Liver (tissue), 3 donors: ENCODE results near the gene IL1RAPL1.

ENCODE experiments used
- FOXA2 ChIP-seq: IDR thresholded peaks from 2 replicates; pipeline ENCODE4 v1.6.1; 2016; ENCODE audit warnings: antibody characterized with exemption
- GABPA ChIP-seq, 2 donors: IDR thresholded peaks in 1 of 2; conservative IDR thresholded peaks in 1 of 2; 2 replicates each; pipeline ENCODE4 v1.6.1; 2016; ENCODE audit warnings: antibody characterized with exemption in 2 of 2, mild to moderate bottlenecking in 1 of 2, moderate library complexity in 1 of 2
- SP1 ChIP-seq: IDR thresholded peaks from 2 replicates; pipeline ENCODE4 v1.6.1; 2018; ENCODE audit warnings: antibody characterized with exemption, mild to moderate bottlenecking
- TF ChIP-seq, protein P1 (sequence below): fragments of 150-350 bp; IDR thresholded peaks from 2 replicates; pipeline ENCODE4 v1.5.1; 2017; ENCODE audit warnings: improper control_type of control experiment, low read depth, low read length; ENCODE audit not compliant: missing input control
- TF ChIP-seq, protein P2 (sequence below): IDR thresholded peaks from 2 replicates; pipeline ENCODE4 v1.6.1; 2016; ENCODE audit warnings: antibody characterized with exemption
- TF ChIP-seq, protein P3 (sequence below): IDR thresholded peaks from 2 replicates; pipeline ENCODE4 v1.6.1; 2016; ENCODE audit warnings: antibody characterized with exemption
- TF ChIP-seq, protein P4 (sequence below): IDR thresholded peaks from 2 replicates; pipeline ENCODE4 v1.6.1; 2016; ENCODE audit warnings: antibody characterized with exemption, mild to moderate bottlenecking
- donor health status: healthy.
- donor health status: healthy.

DNA sequence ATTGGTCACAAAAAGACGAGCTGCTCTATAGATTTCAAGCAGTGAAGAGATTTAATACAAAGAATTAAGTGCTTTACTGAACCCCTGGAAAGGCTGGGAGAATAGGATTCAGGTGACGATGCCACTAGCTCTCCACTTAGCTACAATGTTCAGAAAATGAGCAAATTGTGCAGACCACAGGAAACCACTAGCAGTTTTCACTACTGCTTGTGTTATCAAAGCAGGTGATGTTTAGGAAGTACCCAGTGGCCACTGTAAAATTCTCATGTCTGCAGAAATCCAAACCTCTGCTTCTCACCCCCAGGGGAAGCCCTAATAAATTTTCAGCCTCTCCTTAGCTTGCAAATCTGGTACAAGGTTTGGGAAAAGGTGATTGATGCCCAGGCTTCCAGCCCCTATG is 165.1 kb downstream of the IL1RAPL1 start:
- TF ChIP-seq, protein P1, sequence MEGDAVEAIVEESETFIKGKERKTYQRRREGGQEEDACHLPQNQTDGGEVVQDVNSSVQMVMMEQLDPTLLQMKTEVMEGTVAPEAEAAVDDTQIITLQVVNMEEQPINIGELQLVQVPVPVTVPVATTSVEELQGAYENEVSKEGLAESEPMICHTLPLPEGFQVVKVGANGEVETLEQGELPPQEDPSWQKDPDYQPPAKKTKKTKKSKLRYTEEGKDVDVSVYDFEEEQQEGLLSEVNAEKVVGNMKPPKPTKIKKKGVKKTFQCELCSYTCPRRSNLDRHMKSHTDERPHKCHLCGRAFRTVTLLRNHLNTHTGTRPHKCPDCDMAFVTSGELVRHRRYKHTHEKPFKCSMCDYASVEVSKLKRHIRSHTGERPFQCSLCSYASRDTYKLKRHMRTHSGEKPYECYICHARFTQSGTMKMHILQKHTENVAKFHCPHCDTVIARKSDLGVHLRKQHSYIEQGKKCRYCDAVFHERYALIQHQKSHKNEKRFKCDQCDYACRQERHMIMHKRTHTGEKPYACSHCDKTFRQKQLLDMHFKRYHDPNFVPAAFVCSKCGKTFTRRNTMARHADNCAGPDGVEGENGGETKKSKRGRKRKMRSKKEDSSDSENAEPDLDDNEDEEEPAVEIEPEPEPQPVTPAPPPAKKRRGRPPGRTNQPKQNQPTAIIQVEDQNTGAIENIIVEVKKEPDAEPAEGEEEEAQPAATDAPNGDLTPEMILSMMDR = no peak
- TF ChIP-seq, protein P2, sequence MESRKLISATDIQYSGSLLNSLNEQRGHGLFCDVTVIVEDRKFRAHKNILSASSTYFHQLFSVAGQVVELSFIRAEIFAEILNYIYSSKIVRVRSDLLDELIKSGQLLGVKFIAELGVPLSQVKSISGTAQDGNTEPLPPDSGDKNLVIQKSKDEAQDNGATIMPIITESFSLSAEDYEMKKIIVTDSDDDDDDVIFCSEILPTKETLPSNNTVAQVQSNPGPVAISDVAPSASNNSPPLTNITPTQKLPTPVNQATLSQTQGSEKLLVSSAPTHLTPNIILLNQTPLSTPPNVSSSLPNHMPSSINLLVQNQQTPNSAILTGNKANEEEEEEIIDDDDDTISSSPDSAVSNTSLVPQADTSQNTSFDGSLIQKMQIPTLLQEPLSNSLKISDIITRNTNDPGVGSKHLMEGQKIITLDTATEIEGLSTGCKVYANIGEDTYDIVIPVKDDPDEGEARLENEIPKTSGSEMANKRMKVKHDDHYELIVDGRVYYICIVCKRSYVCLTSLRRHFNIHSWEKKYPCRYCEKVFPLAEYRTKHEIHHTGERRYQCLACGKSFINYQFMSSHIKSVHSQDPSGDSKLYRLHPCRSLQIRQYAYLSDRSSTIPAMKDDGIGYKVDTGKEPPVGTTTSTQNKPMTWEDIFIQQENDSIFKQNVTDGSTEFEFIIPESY = no peak
- TF ChIP-seq, protein P3, sequence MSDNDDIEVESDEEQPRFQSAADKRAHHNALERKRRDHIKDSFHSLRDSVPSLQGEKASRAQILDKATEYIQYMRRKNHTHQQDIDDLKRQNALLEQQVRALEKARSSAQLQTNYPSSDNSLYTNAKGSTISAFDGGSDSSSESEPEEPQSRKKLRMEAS = no peak
- no peak for TF ChIP-seq FOXA2
- no peak for TF ChIP-seq GABPA (IDR thresholded peaks at IDR 0.05 in 1 of 2, conservative IDR thresholded peaks at IDR 0.05 in 1 of 2)
- TF ChIP-seq, protein P4, sequence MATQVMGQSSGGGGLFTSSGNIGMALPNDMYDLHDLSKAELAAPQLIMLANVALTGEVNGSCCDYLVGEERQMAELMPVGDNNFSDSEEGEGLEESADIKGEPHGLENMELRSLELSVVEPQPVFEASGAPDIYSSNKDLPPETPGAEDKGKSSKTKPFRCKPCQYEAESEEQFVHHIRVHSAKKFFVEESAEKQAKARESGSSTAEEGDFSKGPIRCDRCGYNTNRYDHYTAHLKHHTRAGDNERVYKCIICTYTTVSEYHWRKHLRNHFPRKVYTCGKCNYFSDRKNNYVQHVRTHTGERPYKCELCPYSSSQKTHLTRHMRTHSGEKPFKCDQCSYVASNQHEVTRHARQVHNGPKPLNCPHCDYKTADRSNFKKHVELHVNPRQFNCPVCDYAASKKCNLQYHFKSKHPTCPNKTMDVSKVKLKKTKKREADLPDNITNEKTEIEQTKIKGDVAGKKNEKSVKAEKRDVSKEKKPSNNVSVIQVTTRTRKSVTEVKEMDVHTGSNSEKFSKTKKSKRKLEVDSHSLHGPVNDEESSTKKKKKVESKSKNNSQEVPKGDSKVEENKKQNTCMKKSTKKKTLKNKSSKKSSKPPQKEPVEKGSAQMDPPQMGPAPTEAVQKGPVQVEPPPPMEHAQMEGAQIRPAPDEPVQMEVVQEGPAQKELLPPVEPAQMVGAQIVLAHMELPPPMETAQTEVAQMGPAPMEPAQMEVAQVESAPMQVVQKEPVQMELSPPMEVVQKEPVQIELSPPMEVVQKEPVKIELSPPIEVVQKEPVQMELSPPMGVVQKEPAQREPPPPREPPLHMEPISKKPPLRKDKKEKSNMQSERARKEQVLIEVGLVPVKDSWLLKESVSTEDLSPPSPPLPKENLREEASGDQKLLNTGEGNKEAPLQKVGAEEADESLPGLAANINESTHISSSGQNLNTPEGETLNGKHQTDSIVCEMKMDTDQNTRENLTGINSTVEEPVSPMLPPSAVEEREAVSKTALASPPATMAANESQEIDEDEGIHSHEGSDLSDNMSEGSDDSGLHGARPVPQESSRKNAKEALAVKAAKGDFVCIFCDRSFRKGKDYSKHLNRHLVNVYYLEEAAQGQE = no peak
- TF ChIP-seq SP1 = no peak
